NCI-H82 (cell line): ENCODE results near the gene NGDN.
A peak's percentile ranks its signal among the peaks of the same experiment; 100 is the strongest.
"Not testable (repeated sequence)": the region's sequence is repeated elsewhere in the genome, so short reads cannot be mapped to it uniquely, and the experiment has no call there.

Experiments
- DNase-seq: peaks from one replicate; lab custom pipeline; 2025; lab: John Stamatoyannopoulos, UW

Gene NGDN

GRCh38 chr14:23469127-23469905 lies at the start of gene NGDN:
NGDN (plus strand) TSS chr14:23469703; CDS start chr14:23469716, 13 bp downstream.
- DNase-seq, result peak; percentile 98

GRCh38 chr14:23421594-23421993 lies 47.9 kb upstream of the NGDN start:
- DNase-seq, result no peak

GRCh38 chr14:23423657-23424056 lies 45.8 kb upstream of the NGDN start:
- no peak for DNase-seq

- no peak for DNase-seq
Observed at GRCh38 chr14:23425169-23425568, 44.3 kb upstream of the NGDN start.

GRCh38 chr14:23425798-23426197 lies 43.7 kb upstream of the NGDN start:
- DNase-seq, result not testable (repeated sequence)

- DNase-seq, result no peak
Observed at GRCh38 chr14:23428686-23429495, 40.6 kb upstream of the NGDN start.

GRCh38 chr14:23430016-23430722 lies 39.3 kb upstream of the NGDN start:
- DNase-seq, result no peak

- DNase-seq, result no peak
Observed at GRCh38 chr14:23430723-23431085, 38.8 kb upstream of the NGDN start.

- DNase-seq, result no peak
Observed at GRCh38 chr14:23431486-23431885, 38.0 kb upstream of the NGDN start.

GRCh38 chr14:23432102-23432925 lies 37.2 kb upstream of the NGDN start:
- no peak for DNase-seq

GRCh38 chr14:23432946-23433345 lies 36.6 kb upstream of the NGDN start:
- no peak for DNase-seq

GRCh38 chr14:23433457-23433856 lies 36.0 kb upstream of the NGDN start:
- no peak for DNase-seq

- no peak for DNase-seq
Observed at GRCh38 chr14:23434488-23435222, 34.8 kb upstream of the NGDN start.

- no peak for DNase-seq
Observed at GRCh38 chr14:23435543-23436326, 33.8 kb upstream of the NGDN start, which contains the start of gene MYH7. MYH7 (minus strand) TSS chr14:23435660; CDS start chr14:23433732, 1,928 bp downstream.

GRCh38 chr14:23436327-23437132 lies 33.0 kb upstream of the NGDN start:
- peak; percentile 73 for DNase-seq

- no peak for DNase-seq
Observed at GRCh38 chr14:23437133-23438100, 32.1 kb upstream of the NGDN start.

GRCh38 chr14:23438101-23438971 lies 31.2 kb upstream of the NGDN start:
- DNase-seq, result peak; percentile 3
